ENCODE data around the gene ARHGAP22. TPM values are rescaled to one million over a fixed set of nuclear protein-coding genes. Genes with fewer than 3 reads are reported as not detected.

Gene ARHGAP22
- total RNA-seq, 1 donor from 2014 or later = 3.5 TPM

- DNase-seq (ENCODE audit: missing footprints) = no peak
- intact Hi-C loops (cut with DNase I) = no loop called here
- no peak for ATAC-seq
These were observed 125.7 kb downstream of the ARHGAP22 start for GRCh38 chr10:48478980-48479811.

- intact Hi-C loops (cut with DNase I) = no loop called here
- DNase-seq (ENCODE audit: missing footprints) (no peak), ATAC-seq (no peak)
These were observed 126.4 kb downstream of the ARHGAP22 start for GRCh38 chr10:48478469-48478868.

DNA sequence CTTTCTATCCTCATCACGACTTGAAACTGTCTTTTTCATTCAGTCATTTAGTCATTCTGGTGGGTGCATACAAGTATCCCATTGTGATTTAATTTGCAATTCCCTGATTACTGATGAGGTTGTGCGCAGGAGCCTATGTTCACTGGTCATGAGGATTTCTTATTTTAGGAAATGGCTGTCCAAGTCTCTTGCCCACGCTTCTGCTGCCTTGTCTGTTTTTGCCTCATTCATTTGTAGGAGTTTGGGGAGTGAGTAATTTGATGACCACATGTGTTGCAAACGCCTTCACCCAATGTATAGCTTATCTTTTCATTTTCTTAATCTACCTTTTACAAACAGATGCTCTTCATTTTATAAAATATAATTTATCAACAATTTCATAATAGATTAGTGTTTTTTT is 127.3 kb downstream of the ARHGAP22 start:
- no peak for DNase-seq (ENCODE audit: missing footprints)
- intact Hi-C loops (cut with DNase I) = no loop called here
- no peak for ATAC-seq

DNA sequence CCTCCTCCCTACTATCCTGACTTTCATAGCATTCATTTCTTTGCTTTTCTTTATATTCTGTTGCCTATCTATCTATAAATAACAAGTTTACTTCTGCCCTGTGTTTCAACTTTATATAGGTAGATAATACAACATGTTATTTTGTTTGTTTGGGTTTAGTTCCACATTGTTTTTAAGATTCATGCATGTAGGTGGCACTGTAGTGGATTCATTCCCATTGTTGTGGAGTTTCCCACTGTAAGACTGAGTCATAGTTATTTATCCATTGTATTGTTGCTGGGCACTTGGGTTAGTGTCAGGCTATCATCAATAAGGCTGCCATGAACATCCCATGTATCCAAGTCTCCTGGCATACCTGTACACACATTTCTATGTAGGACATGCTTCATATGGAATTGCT is 127.7 kb downstream of the ARHGAP22 start:
- ATAC-seq (no peak), DNase-seq (ENCODE audit: missing footprints) (no peak)
- intact Hi-C loops (cut with DNase I) = no loop called here

DNA sequence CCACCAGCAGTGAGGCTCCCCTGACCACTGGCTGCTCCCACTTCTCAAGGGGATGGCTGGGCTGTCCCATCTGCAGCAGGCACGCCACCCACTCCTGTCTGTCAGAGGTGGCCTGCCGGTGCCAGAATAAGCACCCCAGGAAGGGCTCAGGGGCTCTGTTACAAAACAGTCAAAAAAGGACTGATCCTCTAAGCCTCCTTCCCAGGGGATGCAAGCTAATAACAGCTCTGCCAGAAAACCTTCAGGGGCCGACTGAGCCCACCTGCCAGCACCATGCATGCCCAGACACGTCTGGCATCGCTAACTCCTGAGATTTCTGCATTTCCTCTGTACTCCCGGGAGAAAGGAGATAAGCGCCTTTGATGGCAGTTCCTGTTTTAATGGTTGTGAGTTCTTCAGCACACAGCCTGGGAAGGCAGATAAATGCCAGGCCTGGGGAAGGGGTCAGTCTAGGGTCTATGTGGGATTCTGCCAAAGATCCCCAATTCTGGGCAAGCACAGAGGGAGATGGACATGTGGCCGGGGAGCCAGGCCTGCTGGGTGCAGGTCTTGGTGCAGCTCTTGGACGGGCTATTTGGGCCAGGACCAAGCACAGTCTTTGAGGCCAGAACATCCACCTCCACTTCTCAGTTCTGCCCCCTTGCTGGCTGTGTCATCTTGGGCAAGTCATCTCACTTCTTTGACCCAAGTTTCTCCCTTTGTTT is 128.4 kb downstream of the ARHGAP22 start:
- no peak for ATAC-seq
- intact Hi-C loops (cut with DNase I) = no loop called here
- DNase-seq (ENCODE audit: missing footprints) = no peak

DNA sequence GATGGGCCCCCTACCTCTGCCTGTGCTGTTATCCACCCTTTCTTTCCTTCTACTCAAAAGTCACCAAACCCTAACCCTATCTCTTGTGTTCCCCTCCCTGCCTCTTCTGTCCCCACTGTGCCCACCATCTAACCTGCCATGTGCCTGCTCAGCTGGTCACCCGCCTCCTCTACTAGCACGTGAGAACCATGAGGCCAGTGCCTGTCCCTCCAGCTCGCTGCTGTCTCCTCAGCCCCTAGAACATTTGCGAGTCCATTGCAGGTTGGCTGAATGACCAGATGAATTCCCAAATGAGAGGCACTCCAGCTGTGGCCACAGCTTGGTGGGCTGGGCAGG is 129.0 kb downstream of the ARHGAP22 start:
- intact Hi-C loops (cut with DNase I) = no loop called here

DNA sequence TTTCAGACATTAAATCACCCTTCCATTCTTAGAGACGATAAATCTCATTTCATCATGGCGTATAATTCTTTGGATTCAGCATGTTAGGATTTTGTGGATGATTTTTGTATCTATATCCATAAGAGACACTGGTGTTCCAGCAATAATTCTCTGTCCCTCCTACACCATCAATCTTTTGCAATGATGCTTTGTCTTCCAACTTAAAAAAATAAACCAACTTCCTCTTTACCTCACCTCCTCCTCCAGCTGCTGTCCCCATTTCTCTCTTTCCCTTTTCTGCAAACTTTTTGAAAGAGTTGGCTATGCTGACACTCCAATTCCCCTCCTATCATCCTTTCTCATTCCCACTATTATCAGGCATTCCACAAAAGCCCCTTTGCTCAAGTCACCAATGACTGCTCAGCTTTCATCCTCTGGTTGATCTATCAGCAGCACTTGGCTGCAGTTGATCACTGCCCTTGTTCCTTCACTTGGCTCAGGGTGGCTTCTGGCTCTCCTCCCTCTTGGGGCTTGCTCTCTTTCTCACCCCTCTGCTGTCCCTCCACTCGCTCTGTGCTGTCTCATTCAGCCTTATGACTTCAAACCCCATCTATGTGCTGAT is 130.0 kb downstream of the ARHGAP22 start:
- DNase-seq (ENCODE audit: missing footprints) = no peak
- intact Hi-C loops (cut with DNase I) = no loop called here
- no peak for ATAC-seq

More for the DNA sequence above, 129.0 kb downstream of the ARHGAP22 start:
- ATAC-seq = no peak
- no peak for DNase-seq (ENCODE audit: missing footprints)

DNA sequence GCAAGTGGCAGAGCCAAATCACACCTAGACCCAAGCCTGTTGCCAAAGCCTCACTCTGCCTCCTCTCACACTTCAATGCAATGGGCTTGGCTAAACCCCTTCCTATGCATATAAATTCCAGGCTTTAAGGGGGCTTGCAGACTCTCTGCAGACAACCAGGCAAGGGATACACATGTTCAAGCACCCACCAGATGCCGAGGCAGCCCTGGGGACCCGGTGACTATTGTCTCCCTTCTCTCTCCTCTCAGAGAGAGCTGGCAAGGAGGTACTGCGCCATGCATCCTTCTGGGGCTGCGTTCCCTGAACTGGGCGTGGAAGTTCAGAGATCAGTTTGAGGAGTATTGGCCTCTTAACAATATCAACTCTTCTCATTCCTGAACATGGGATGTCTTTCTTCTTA is 131.2 kb downstream of the ARHGAP22 start:
- ATAC-seq (no peak), DNase-seq (ENCODE audit: missing footprints) (no peak)
- intact Hi-C loops (cut with DNase I) = no loop called here

DNA sequence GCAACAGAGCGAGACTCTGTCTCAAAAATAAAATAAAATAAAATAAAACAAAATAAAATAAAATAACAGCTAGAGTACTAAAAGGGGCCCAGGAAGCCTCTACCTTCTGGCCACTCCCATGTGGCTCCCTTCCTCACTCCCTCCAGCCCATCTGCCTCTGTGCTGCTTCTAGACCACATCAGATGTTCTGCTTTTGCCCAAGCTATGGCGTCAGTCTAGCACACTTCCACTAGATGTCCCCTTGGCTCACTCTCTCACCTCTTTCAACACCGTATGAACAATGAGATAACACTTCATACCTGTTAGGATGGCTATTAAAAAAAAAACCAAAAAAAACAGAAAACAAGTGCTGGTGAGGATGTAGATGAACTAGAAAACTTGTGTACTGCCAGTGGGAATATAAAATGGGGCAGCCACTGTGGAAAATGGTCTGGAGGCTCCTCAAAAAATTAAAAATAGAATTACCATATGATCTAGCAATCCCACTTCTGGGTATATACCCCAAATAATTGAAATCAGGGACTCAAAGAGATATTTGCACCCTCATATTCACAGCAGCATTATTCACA is 132.3 kb downstream of the ARHGAP22 start:
- intact Hi-C loops (cut with DNase I) = no loop called here
- ATAC-seq = no peak
- DNase-seq (ENCODE audit: missing footprints) = no peak

DNA sequence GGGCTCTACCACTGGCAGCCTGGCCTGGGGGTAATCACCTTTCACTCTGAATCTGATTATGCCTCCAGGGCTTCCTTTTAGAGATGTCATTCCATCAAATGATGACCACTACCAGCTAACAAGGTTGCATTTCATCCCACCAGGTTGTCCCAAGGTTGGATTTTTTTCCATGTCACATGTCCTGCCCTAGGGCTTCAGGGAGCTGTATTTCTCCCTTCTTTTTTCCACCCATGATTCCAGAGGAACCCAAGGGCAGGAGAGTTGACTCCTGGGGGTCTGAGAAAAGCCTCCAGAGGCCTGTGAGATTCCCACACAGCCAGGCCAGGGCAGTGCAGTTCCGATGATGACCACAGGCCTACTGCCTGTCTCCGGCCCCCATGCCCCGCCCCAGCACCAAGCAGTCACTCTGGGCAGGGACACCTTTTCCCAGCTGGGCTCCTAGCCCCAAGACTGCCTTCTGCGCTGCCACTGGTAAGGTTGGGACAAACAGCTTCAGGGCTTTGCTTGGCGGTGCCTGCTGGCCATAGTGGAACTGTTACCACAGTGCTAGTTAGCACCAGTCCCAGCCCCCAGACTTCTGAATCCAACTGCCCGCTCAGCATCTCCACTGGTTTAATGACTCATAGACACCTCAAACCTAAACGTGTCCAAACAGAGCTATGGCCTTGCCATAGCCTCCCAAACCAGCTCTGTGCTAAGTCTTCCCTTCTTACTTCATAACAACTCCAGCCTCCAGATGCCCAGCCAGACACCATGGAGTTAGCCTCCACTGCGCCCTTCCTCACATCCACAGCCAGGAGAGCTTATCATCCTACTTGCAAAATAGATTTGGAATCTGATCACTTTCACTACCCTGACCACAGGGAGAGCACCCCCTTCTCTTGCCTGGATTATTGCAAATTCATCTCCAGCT is 133.7 kb downstream of the ARHGAP22 start:
- ATAC-seq (no peak), DNase-seq (ENCODE audit: missing footprints) (no peak)
- intact Hi-C loops (cut with DNase I) = no loop called here

DNA sequence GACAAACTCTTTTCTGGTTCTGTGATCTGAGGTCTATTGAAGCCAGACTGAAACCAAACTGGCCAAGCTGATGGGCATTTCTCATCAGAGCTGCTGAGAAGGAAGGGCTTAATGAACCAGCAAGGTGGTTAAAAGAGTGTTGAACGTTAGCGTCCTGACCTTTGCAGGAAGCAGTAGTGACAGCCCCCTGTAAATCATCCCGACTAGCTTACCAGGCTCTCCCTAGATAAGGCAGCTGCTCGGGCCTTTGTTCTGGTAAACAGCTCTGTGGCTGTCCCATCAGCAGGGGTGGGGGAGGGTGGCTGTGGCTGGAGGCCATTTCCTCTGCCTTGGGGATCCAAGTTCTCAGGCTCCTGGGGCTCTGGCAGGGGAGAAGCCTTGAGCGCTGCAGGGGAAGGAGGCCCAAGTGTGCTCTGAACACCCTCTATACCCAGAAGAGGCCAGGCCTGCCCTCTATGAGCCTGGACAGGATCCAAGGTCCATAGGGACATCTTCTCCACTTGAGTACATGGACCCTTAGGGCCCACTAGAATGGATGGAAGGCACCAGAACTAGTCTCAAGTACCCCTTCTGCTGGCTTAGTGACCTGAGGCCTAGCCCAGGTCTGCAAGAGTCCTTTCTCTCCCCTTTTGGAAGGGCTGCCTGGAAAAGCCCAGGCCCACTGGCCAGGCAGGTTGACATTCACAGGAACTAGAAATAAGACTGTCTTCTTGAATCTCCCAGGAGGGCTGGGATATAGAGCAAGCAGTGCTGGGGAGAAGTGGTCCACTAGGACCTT is 134.6 kb downstream of the ARHGAP22 start:
- DNase-seq (ENCODE audit: missing footprints) = no peak
- intact Hi-C loops (cut with DNase I) = no loop called here
- ATAC-seq = no peak

- intact Hi-C loops (cut with DNase I) = no loop called here
- no peak for ATAC-seq
- DNase-seq (ENCODE audit: missing footprints) = no peak
These were observed 135.3 kb downstream of the ARHGAP22 start for GRCh38 chr10:48469516-48470020.

- intact Hi-C loops (cut with DNase I) = no loop called here
- DNase-seq (ENCODE audit: missing footprints) = no peak
These were observed 135.9 kb downstream of the ARHGAP22 start for GRCh38 chr10:48468866-48469511.

DNA sequence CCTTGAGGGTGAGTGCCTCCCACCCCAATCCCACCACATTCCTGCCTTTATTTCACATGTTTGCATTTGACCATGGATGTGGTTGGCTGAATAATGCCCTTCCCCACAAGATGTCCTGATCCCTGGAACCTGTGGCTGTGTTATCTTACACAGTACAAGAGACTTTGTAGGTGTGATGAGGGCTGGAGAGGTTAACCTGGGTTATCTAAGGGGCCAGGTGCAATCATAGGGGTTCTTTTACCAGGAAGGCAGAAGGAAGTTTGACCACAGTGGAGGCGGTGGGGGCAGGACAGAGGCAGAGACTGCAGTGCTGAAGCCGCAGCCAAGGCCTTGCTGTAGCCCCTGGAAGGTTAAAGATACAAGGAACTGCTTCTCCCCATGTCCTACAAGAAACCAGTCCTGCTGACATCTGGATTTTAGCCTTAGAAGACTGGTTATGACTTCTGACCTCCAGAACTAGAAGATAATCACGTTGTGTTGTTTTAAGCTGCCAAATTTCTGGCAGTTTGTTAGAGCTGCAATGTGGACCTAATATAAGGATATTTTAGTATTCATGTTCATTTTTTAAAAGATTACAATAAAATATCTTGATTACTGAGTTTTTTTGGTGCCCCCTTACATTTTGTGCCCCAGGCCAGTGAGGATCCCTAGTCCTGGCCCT is 136.6 kb downstream of the ARHGAP22 start:
- ATAC-seq (no peak), DNase-seq (ENCODE audit: missing footprints) (no peak)
- intact Hi-C loops (cut with DNase I) = no loop called here

More at GRCh38 chr10:48468866-48469511, 135.9 kb downstream of the ARHGAP22 start:
- ATAC-seq = no peak

- DNase-seq (ENCODE audit: missing footprints) (no peak), ATAC-seq (no peak)
- intact Hi-C loops (cut with DNase I) = no loop called here
These were observed 137.2 kb downstream of the ARHGAP22 start for GRCh38 chr10:48467669-48468068.

DNA sequence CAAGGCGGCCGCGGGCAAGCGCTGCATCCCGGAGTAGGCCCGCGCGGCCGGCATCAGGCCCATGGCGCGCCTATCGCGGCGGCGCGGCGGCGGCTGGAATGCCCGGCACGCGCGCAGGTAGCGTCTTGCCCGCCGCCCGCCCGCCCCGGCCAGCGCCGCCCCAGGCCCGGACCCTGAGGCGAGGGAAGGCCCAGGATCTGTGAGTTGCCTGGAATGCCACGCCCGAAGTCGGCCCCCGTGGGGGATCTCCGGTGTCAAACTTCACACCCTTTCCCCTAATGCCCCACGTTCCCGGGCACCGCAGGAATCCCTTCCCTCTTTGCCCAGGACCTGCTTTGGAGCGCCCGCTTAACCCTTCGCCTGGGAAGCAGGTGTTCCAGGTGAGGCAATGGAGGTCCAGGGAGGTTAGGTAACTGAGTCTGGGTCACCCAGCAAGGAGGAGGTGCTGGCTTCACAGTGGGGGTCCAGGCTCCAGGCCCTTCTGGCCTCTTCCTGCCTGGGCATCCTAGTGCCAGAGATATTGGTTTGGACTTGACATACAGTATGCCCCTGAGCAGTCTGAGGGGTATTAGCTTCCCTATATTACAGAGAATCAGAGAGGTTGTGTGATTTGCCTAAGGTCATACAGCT is 138.1 kb downstream of the ARHGAP22 start:
- ATAC-seq (no peak), DNase-seq (ENCODE audit: missing footprints) (no peak)
- intact Hi-C loops (cut with DNase I) = no loop called here
